Measurements from ENCODE around the gene PDAP1. TPM values are rescaled to one million over a fixed set of nuclear protein-coding genes. Genes with fewer than 3 reads are reported as not detected.

Gene PDAP1
- total and polyA plus RNA-seq, 2 experiments from 2014 or later = 93.1 to 134 TPM

GRCh38 chr7:99383203-99383602, 25.2 kb downstream of the PDAP1 start (continued):
- TF ChIP-seq EZH2 (IDR thresholded peaks at IDR 0.05; ENCODE audit: low read depth, unreplicated experiment) (no peak), NANOG (IDR thresholded peaks at IDR 0.05; ENCODE audit: borderline replicate concordance) (no peak)

GRCh38 chr7:99381664-99382075, 26.7 kb downstream of the PDAP1 start:
- Mint-ChIP-seq H3K36me3 (ENCODE audit: low read depth) (peaks cover 17% of the 10 kb centered on the region), H3K27ac (no peak overlapping the region), H3K27me3 (ENCODE audit: insufficient read depth, low read depth, poor library complexity) (peaks cover 13% of the 10 kb centered on the region), H3K4me3 (no peak overlapping the region), H3K4me1 (peaks cover 14% of the 10 kb centered on the region), H3K9me3 (no peaks in the 10 kb centered on the region)
- ATAC-seq (no peak), DNase-seq (ENCODE audit: low spot score) (no peak)
- no peak for TF ChIP-seq JUNB (IDR thresholded peaks at IDR 0.05; ENCODE audit: unreplicated experiment)
- TF ChIP-seq EZH2phosphoT487 (IDR thresholded peaks at IDR 0.05; ENCODE audit: unreplicated experiment) = no peak
- no peak for TF ChIP-seq ZNF462 (CRISPR knock-in tag; IDR thresholded peaks at IDR 0.05)
- TF ChIP-seq EZH2 (IDR thresholded peaks at IDR 0.05; ENCODE audit: low read depth, unreplicated experiment) = no peak
- TF ChIP-seq STAT1 (IDR thresholded peaks at IDR 0.05; ENCODE audit: unreplicated experiment) = no peak
- TF ChIP-seq ZNF331 (CRISPR knock-in tag; IDR thresholded peaks at IDR 0.05; ENCODE audit: low read depth) = no peak
- no peak for TF ChIP-seq ZNF114 (CRISPR knock-in tag; IDR thresholded peaks at IDR 0.05)
- no peak for TF ChIP-seq CTCF (conservative IDR thresholded peaks at IDR 0.05; ENCODE audit: low read depth in 2 of 2)
- TF ChIP-seq CREB1 (CRISPR knock-in tag; IDR thresholded peaks at IDR 0.05; ENCODE audit: low read depth) = no peak
- no peak for TF ChIP-seq ETS1 (IDR thresholded peaks at IDR 0.05)
- TF ChIP-seq NANOG (IDR thresholded peaks at IDR 0.05; ENCODE audit: borderline replicate concordance) = no peak
- no peak for TF ChIP-seq POLR2AphosphoS5 (IDR thresholded peaks at IDR 0.05; ENCODE audit: low read depth)
- TF ChIP-seq REST (IDR thresholded peaks at IDR 0.05; ENCODE audit: unreplicated experiment) = no peak
- H4K20me1 ChIP-seq (replicated peaks; ENCODE audit: insufficient read depth) = peaks cover 17% of the 10 kb centered on the region; the same call in 1 of the 2 replicates
- no peaks in the 10 kb centered on the region for H3F3A ChIP-seq (replicated peaks; ENCODE audit: low read depth)
- no peak overlapping the region for H3K27ac ChIP-seq (ENCODE audit: low read depth)
- H3K27me3 ChIP-seq (ENCODE audit: insufficient read depth) = no peaks in the 10 kb centered on the region
- peaks cover 13% of the 10 kb centered on the region for H3K79me2 ChIP-seq (replicated peaks; ENCODE audit: insufficient read depth)
- no peak overlapping the region for H3K4me2 ChIP-seq
- no peaks in the 10 kb centered on the region for H3K36me3 ChIP-seq (ENCODE audit: insufficient read depth)
- H3K4me3 ChIP-seq = no peak overlapping the region
- H2AFZ ChIP-seq = no peak overlapping the region
- H3K9me2 ChIP-seq (ENCODE audit: insufficient read depth) = no peaks in the 10 kb centered on the region
- 0 out of 2 replicates have a peak, but pooled peaks cover 10% of the 10 kb centered on the region for H3K4me1 ChIP-seq (ENCODE audit: insufficient read depth)
